Panc1 (cell line): Measurements from ENCODE around the gene PTDSS2.

Experiments
- CTCF ChIP-seq: fragments of 450-650 bp; IDR thresholded peaks from 2 replicates; pipeline ENCODE4 v1.5.1; 2017; ENCODE audit warnings: mild to moderate bottlenecking
- POLR2AphosphoS5 ChIP-seq: IDR thresholded peaks from 2 replicates; pipeline ENCODE4 v1.6.1; 2012; ENCODE audit warnings: mild to moderate bottlenecking, low read depth, low read length, moderate library complexity

- TF ChIP-seq POLR2AphosphoS5 (no peak), CTCF (no peak)
Observed at GRCh38 chr11:414318-414857, 35.7 kb upstream of the PTDSS2 start.
